HG03565 (cell line): ENCODE data around the gene TSEN54.

Experiments
- ATAC-seq: cut with Tn5 transposase; IDR thresholded peaks from one replicate; pipeline ENCODE4 v1.9.1; 2021; ENCODE audit warnings: mild to moderate bottlenecking, moderate library complexity; ENCODE audit not compliant: unreplicated experiment

The TSEN54 gene

DNA sequence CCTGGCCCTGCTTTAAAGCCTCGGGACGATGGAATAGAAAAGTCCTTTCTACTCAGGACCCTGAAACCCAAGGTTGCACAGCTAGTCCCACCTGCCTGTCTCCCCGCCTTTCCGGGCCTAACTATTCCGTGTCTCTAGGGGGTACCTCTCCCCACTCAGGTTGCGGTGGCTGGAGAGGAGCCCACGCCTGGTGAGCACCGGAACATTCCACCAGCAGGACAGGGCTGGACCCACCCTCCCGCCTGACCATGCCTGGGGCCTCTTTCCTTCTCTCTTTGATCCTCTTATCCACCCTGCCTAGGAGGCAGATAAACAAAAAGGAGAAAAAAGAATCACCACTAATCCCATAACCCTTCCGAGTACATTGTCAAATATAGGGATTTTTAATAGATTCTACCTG, 20.0 kb downstream of the TSEN54 start:
- no peak for ATAC-seq

DNA sequence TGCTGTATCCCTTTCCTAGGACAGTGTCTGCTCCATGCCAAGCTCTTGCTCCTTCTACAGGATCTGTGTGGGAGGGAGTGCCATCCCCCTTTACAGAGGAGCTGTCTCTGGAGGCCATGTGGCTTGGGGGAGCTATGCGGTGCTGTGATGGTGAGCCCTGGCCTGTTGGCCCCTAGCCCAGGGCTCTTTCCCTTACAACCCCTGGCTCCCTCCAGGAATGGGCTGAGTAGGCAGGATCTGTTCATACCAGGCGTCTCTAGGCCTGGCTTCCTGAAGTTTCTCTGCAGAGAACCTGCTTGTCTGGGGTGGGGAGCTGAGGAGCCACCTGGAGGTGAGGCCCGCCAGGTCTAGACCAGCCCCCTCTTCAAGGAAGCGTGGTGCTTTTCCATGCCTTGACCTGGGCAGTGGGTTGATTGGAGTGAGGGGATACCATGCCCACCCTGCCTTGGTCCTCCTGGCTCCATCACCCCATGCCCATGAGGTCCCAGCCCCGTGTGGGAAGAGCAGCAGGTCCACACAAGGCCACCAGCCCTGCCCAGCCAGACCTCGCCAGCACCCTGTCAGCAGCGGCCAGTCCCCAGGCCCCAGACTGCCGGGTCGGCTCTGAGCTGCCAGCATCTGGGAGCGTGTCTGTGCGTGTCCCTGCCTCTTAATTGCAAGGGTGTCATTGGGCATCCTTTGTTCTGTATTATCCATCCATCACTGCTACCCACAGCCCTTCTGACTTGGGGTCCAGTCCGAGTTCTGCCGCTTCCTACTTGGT, 23.8 kb downstream of the TSEN54 start:
- ATAC-seq = no peak

DNA sequence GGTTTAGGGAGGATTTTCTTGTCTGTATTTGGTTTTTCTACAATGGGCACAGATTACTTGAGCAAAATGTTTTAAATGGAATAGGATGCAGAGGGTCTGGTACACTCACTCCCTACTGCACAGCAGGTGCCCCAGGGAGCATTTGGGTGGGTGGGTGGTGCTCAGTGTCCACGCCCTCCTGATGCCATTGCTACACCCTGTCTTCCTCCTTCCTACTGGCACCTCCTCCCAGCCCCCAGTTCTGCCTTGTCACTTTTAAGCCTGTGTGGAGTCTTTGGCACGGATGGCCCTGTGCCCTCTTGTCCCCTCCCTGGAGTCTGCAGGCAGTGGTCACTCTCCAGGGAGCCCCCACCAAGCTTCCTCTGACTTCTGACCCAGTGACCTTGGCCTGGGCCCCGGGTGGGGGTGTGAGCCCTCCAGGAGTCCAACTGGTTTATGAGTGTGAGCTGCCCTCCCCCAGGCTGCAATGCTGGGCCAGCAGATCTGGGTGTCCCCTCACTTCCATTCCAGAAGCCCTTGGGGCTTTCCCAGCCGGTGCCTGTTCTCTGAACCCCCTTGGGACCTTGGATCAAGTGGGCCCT, 24.7 kb downstream of the TSEN54 start:
- ATAC-seq = no peak

DNA sequence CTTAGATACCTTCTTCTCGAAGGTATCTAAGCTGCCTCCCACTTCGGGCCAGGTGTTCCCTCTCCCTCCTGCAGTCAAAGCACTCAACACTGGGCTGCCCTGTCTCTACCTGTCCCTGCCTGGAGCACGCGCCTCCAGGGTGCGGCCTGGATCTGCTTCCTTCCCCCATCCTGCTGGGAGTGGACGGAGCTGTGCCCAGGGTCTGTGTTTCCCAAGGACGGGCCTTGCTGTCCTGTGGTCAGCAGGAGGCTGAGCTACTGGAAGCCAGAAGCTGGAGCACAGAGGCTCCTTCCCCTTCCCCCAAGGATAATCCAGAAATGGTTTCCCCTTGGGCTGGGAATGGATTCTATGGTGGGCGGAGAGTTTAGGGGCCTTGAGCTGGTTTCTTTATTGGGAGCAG, 25.9 kb downstream of the TSEN54 start:
- no peak for ATAC-seq

DNA sequence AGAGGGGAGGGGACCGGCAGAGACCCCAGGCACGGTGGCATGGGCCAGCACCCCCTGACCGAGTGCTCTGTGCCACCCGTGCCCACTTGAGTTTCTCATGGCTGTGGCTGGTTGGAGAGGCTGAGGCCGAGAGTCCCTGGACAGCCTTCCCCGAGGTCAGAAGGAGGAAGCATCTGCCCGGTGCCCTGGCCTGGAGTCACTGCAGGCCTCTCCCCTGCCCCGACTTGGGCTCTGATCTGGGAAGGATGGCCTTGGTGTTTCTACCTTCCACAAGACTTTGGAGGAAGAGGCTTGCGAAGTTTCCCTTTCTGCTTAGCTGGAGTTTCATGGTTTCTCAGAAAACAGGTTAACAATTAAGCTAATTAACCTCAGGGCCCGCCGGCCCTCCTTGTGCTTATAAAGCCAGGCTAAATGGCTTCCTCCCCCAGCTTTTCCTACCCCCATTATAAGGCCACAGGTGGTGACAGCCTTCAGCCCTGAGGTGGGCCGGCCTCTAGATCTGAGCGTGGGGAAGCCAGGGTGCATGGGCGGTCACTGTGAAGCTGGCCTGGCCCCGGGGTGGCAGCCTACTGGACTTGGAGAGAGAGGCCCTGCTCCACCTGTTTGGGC, 26.5 kb downstream of the TSEN54 start:
- no peak for ATAC-seq

DNA sequence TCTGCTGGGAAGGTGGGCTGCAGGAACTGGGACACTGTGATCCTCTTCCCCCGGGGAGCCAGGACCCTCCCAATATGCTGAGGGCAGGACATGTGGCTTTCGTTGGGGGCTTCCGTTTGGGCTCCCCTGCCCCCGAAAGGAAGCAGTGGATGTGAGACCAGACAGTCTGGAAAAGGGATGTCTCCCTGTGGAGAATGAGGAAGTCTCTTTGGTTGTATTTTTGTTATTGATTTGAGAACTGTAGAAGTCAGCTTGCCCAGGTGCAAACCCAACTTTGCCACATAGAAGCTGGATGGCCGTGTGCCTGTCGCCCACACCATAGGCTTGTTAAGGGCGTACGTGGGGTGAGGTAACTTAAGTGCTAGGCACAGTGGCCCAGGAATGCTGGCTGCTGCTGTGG, 27.9 kb downstream of the TSEN54 start:
- ATAC-seq = no peak

DNA sequence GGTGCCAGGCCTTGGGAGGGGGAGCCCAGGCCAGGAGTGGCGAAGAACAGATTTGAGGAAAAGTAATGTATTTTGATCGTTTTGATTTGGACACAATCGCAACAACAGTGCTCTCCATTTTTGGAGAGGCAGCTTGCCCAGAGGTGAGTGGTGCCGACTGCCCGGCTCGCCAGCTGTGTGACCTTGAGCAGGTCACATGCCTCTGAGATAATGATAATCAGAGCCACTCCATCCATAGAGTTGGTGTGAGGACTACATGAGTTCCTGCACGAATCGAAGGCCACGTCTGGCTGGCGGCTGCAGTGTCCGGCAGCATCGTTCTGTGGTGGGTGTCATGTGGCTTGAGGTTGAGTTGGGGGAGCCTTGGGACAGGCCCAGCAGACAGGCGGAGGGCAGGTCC, 29.9 kb downstream of the TSEN54 start:
- no peak for ATAC-seq

DNA sequence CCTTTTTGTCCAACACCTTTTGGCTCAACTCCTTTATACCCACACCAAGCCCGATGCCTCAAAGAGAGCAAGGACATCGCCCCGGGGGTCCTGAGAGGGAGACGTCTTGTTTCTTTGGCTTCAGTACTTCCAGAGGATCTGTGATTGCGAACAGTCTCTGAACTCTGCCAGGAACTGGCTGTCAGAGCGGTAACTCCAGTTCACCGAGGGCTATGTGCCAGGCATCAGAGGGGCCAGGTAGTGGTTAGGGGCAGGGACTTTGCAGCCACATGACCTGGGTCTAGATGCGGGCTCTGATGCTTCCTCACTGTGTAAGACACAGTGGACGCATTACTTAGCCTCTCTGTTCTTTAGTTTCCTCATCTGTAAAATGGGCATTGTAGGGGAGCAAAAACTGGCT, 30.8 kb downstream of the TSEN54 start:
- no peak for ATAC-seq

DNA sequence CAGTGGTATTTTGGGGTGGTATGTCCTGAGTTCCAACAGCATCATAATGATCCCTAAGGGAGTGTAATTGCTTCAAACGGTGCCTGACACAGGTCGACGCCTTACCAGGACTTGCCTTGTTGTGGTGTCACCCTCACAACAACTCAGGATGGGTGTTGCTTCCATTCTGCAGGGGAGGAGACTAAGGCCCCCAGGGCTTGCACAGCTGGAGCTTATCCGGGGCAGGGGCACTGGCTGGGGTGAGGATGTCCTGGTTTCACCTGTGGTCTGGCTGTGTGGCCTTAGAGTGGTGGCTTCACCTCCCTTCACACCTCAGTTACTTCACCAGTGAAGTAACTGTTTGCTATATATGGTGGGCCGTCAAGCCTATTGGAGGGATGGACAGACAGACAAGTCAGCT, 32.5 kb downstream of the TSEN54 start:
- no peak for ATAC-seq

DNA sequence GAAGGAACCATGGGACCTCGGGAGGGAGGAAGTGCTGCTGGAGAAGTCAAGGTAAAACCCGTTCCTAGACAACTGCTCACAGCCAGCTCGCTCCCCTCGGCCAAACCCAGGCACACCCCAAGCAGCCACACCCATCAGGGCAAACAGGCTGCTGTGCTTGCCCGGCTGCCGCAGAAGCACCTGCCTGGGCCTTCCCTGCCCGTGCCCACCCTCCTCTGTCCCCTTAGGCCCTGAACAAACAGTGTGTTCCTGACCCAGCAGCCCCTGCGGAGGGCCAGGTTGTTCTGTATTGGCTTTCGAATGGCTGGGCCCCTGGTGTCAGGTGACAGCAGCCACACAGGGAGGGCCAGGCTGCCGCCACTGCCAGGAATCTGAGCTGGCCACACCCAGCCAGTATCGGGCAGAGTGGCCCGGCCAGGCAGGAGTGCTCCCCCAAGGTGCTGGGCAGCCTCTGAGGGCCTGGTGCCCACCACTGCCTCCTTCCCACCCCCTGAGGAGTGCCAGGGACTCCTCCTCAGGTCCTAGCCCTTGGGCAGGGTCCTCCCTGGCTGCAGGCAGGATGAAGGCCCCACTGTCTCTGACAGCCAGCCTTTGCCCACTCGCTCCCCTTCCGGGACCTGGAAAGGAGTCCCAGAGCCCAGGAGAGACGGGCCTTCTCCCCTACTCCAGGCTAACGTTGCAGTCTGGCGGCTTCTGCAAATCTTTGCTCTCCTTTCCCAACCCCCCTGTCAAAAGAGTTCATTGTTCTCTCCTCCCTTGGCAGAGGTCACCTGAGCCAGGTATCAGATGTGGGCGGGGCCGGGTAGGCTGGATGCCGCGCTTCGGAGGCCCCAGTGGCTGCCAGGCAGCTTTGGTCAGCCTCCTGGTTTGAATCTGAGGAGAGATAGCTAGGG, 33.2 kb downstream of the TSEN54 start:
- no peak for ATAC-seq

DNA sequence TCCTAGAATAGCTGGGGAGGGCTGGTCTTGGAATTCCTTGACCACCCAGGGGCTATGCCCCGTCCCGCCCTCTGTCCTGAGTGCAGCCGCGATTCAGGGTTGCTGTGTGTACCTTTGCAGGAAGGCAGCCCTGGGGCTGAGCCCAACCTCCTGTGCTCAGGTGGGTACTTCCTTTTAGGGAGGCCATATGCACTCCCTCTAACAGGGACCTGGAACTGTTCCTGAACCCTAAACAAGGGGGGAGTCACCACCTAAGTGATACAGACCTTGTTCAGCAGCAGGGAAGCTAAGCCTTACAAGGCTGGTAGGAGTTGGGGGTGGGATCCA, 33.8 kb downstream of the TSEN54 start:
- ATAC-seq = no peak

DNA sequence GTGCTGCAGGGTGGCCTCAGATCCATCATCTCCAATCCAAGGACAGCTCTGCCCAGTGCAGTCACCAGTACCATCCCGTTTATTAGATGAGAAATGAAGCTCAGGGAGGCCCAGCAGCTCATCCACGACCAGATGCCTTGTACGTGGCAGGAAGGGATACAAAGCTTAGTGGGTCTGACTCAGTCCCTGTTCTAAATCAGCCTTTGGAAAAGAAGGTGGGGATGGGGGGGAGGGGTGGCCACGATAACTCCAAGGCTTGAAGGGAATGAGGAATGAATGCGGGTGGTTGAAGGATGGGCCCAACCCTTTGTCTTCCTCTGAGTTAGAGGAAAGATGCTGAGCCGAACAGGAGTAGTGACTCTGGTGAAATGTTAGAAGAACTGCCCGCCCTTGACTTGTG, 34.9 kb downstream of the TSEN54 start:
- no peak for ATAC-seq

DNA sequence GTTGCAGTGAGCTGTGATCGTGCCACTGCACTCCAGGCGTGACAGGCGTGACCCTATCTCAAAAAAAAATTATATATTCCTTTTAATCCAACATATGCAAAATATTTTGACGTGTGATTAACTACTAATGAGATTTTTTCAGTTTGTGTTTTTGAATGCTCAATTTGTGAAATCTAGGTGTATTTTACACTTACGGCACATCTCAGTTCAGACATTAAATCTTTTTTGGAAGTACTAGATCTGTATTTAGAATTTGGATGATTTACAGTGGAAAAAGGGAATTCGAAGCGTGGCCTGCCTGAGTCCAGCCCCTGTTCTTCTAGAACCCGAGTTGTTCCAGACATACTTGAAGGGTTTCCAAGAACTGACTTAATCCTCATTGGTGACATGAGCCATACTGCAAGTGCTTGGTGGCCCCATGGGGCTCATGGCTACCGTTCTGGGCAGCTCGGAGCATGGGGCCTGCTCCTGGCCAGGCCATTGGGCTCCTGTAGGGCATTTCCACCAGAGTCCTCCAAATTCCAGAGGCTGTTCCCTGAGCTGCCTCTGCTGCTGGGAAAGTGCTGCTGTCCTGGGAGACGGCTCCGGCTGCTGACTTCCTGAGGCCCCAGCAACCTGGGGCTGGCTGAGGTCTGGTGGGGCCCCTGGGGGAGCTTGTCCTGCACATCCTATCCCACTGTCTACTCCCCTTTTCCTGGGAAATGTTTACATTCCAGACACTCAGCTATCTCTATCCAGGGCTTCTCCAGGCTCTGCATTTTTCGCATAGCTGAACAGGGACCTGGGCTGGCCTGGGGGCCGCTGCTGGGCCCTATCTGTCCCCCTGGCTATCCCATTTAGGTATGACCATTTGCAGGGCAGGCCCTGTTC, 36.3 kb downstream of the TSEN54 start:
- no peak for ATAC-seq

DNA sequence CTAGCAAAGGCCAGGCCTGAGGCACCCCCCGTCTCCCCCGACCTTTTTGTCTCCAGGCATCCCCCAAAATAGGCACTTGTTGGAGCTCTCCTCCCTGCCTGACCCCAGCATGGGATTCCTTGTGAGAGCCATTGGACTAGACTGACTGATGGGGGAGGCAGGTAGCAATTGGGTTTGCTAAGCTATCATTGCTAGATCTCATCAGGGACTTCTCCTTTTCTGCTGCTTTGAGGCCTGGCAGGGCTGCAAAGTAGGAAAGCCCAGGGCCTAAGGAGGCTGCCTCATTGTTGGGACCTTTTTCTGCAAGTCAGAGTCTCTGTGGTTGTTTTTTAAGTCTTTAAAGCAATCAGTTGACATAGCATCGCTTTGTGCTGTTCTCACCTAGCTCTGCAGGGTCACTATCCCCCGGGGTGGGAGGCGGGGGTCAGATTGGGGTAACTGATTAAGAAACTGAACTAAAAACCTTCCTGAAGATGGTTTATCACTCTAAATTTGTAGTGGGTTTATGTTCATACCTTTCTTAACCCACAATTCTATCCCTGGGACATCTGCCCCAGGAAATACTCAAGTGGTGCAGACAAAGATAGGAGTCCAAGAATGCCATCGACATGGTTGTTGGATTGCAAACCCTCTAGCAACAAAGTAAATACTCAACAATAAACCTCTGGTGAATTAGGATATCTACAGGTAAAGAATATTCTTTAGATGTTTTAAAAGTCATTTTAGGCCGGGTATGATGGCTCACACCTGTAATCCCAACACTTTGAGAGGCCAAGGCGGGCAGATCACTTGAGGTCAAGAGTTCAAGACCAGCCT, 37.2 kb downstream of the TSEN54 start:
- ATAC-seq = no peak

DNA sequence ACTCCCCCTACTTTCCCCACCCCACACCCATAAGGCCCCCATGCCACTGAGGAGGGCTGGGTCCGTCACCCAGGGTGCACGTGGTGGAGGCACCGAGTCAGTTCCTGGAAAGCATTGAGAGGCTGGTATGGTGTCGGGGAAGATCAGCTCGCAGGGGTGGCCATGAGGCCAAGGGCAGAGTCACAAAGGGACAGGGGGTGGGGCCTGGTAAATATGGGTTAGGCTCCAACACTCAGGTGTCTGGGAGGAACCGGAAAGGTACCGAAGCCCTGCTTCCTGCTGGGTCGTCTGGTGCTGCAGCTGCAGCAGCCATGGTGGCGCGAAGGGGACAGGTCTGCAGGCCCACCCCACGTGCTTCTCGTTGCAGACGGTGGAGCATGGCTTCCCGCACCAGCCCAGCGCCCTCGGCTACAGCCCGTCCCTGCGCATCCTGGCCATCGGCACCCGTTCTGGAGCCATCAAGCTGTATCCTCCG, 39.4 kb downstream of the TSEN54 start:
- ATAC-seq = no peak

DNA sequence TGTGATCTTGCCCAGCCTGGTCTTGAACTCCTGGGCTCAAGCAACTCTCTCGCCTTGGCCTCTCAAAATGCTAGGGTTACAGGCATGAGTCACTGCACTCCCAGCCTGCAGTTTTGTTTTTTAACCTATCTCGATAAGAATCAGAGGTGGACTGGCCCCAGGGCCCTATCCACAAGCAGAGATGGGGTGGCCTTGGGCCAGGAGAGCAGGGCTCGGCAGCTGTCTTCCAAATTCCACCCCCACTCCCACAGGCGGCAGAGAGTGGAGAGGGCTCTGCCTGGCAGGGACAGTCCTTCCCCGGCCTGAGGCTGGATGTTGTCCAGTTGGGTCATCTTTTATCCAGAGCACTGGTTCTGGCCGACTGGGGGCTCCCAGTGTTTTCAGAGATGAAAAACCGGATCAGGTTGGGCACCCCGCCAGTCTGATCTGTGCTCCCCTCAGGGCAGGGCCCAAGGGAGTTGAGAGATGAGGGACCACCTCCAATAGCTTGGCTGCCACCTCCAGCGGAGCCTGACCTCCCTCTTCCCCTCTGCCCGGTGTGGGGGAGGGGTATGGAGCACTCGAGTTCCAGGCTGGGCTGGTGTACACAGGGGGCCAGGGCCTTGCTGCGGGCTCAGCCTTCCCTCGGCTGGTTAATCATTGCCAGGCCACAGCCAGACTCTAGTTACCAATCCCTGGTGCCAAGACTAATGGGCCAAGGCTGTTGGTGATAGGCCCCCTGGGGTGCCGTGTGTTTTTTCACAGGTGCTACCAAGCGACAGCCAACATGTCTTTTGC, 40.9 kb downstream of the TSEN54 start:
- no peak for ATAC-seq

DNA sequence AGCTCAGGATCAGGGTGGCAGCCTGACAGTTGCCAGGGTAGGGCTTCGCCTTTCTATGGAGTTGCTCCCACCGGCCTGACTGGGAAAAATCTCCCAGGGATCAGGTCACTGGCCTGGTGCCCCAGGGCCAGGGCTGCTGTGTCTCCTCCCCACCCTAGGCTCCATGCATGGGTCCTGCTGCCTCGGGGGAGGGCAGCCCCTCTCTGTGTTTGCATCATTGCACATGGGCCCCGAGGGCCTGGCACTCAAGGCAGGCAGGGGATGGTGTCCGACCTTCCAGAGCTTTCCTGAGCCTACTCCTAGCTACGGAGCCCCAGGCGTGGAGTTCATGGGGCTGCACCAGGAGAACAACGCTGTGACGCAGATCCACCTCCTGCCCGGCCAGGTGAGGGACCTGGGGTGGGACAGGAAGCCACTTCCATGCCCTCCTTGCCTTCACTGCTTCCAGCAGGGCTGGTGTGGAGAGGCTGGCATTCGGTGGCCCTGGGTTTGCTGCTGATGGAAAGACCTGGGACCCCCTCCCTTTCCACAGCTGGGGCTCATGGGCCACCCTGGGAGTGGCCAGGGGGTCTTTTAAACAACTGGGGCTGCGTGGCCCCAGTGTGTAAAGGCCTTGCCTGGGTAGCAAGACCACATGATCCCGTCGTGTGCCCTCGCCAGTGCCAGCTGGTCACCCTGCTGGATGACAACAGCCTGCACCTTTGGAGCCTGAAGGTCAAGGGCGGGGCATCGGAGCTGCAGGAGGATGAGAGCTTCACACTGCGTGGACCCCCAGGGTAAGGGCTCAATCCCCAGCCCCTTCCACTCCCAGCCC, 41.7 kb downstream of the TSEN54 start:
- ATAC-seq = no peak
